AG09309 (cell line): ENCODE data around the gene UBIAD1.

ENCODE experiments used
- DNase-seq: peaks from one replicate; pipeline ENCODE4 v3.0.0-alpha.2; 2010; ENCODE audit warnings: low read depth
- H3K4me3 ChIP-seq: 2 replicates; pipeline ENCODE4 v1.5.1; 2011; ENCODE audit warnings: mild to moderate bottlenecking, low read depth, low read length, moderate library complexity; ENCODE audit not compliant: control insufficient read depth
- CTCF ChIP-seq: IDR thresholded peaks from 2 replicates; pipeline ENCODE4 v1.5.1; 2011; ENCODE audit warnings: mild to moderate bottlenecking, low read depth, low read length, inconsistent platforms; ENCODE audit not compliant: insufficient read depth, control insufficient read depth; ENCODE audit errors: missing control alignments

Gene UBIAD1

GRCh38 chr1:11245248-11245647, 27.8 kb upstream of the UBIAD1 start:
- DNase-seq = no peak
- no peak overlapping the region for H3K4me3 ChIP-seq
- TF ChIP-seq CTCF = no peak

DNA sequence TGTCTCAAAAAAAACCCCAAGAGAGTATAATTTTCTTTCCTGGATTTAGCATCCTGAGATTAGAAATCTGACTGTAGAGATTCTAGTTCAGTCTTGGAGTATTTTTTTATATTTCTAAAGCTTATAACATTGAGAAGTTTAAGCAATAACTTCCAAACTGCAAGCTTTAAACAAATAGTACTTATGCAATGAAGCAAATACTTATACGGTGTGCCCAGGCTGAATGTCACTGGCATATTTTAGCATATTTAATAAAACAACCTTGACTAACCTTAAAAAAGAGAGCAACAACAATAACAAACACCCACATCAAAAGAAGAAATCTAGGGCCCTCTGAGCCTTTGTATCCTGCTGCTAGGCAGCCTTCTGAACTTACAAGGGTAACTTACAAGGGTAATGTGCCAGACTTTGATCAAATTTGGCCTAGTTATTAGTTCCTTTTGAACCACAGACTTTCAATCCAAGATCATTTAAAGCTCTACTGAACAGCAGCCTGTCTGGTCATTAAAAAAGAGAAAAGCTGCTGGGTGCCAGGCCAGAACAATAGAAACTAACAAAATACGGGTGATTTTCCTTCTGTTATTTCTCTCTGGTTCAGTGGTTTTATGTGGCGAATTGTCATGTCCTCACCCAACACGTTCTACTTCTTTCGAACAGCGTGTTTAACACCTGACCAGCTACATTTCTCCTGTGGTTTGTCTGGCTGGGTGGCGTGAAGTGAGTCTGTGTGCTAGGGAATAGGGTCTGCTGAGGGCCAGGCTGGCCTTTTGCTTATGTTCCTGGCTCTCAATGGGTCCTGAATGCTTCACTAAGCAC, 26.9 kb upstream of the UBIAD1 start:
- no peak for DNase-seq
- no peak overlapping the region for H3K4me3 ChIP-seq
- no peak for TF ChIP-seq CTCF

GRCh38 chr1:11248169-11248568, 24.8 kb upstream of the UBIAD1 start:
- DNase-seq = no peak
- no peak overlapping the region for H3K4me3 ChIP-seq
- TF ChIP-seq CTCF = no peak

DNA sequence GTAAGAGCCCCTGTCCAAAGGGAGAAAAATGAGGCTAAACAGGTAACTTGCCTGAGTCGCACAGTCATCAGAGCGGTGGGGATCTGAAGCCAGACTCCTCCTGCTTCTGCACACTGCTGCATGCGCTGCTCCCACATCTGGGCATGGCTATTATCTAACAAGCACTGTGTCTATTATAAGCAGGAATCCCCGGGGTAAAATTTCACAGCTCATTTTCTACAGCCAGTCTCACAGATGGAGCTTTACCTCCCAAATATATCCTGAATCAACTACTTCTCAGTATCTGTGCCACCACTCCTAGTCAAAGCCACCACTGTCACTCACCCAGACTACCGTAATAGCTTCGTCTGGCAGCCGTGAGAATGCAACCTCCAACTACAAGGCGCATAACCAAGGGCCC, 20.5 kb upstream of the UBIAD1 start:
- TF ChIP-seq CTCF = no peak
- no peak for DNase-seq
- H3K4me3 ChIP-seq = no peak overlapping the region

GRCh38 chr1:11253226-11253625, 19.8 kb upstream of the UBIAD1 start:
- no peak for DNase-seq
- H3K4me3 ChIP-seq = no peak overlapping the region
- no peak for TF ChIP-seq CTCF

- no peak overlapping the region for H3K4me3 ChIP-seq
- no peak for DNase-seq
- no peak for TF ChIP-seq CTCF
Measured at GRCh38 chr1:11256299-11256698, 16.7 kb upstream of the UBIAD1 start.
